Spleen (tissue), 11 donors: ENCODE results near the gene VPS50. TPM values are rescaled to one million over a fixed set of nuclear protein-coding genes. Genes with fewer than 3 reads are reported as not detected.
"Not testable (repeated sequence)": the region's sequence is repeated elsewhere in the genome, so short reads cannot be mapped to it uniquely, and the experiment has no call there.

Experiments used
- DNase-seq: peaks from one replicate; pipeline ENCODE4 v3.0.0-alpha.2; 2020
- H3K27ac ChIP-seq, 8 donors: fragments of 200-600 bp; sonication (generic) in 7 of 8; 1 replicate in 4 of 8; 2 replicates in 4 of 8; pipeline versions ENCODE4 v1.5.0 to v1.8.0; 2016 to 2021; ENCODE audit warnings: inconsistent platforms in 4 of 8, mild to moderate bottlenecking in 4 of 8, moderate library complexity in 1 of 8
- H3K27me3 ChIP-seq, 7 donors: fragments of 200-600 bp; sonication (generic) in 6 of 7; replicated peaks in 1 of 7; 1 replicate in 4 of 7; 2 replicates in 3 of 7; pipeline versions ENCODE4 v1.5.0 to v1.8.0; 2016 to 2021; ENCODE audit warnings: inconsistent platforms in 3 of 7, mild to moderate bottlenecking in 1 of 7
- H3K36me3 ChIP-seq, 6 donors: fragments of 200-600 bp; sonication (generic) in 5 of 6; 1 replicate in 4 of 6; 2 replicates in 2 of 6; pipeline versions ENCODE4 v1.5.0 to v1.8.0; 2016 to 2021; ENCODE audit warnings: inconsistent platforms in 2 of 6
- H3K4me1 ChIP-seq, 6 donors: fragments of 200-600 bp; sonication (generic) in 5 of 6; 1 replicate in 3 of 6; 2 replicates in 3 of 6; pipeline versions ENCODE4 v1.5.0 to v1.8.0; 2016 to 2021; ENCODE audit warnings: inconsistent platforms in 3 of 6
- H3K4me3 ChIP-seq, 8 donors: fragments of 200-600 bp; sonication (generic) in 7 of 8; 1 replicate in 4 of 8; 2 replicates in 4 of 8; pipeline versions ENCODE4 v1.5.0 to v1.8.0; 2016 to 2021; ENCODE audit warnings: inconsistent platforms in 4 of 8, mild to moderate bottlenecking in 4 of 8, moderate library complexity in 2 of 8
- H3K9me3 ChIP-seq, 8 donors: fragments of 200-600 bp; sonication (generic) in 7 of 8; 1 replicate in 4 of 8; 2 replicates in 4 of 8; pipeline versions ENCODE4 v1.5.0 to v1.8.0; 2016 to 2021; ENCODE audit warnings: inconsistent platforms in 4 of 8
- CTCF ChIP-seq, 11 experiments: fragments of 200-600 bp in 7 of 11; fragments of 450-650 bp in 4 of 11; sonication (generic) in 4 of 11; IDR thresholded peaks in 8 of 11; conservative IDR thresholded peaks in 3 of 11; 1 replicate in 7 of 11; 2 replicates in 4 of 11; pipeline versions ENCODE4 v1.4.0 to v1.8.0; 2016 to 2021; ENCODE audit warnings: antibody characterized with exemption in 11 of 11, inconsistent platforms in 4 of 11, mild to moderate bottlenecking in 1 of 11
- POLR2A ChIP-seq, 3 donors: fragments of 450-650 bp; IDR thresholded peaks; one replicate each; pipeline ENCODE4 v1.5.1; 2017; ENCODE audit warnings: antibody characterized with exemption in 3 of 3, mild to moderate bottlenecking in 1 of 3
- POLR2AphosphoS5 ChIP-seq, 3 donors: sonication (generic); formaldehyde crosslinking; IDR thresholded peaks; one replicate each; pipeline ENCODE4 v1.5.1; 2017; ENCODE audit warnings: antibody characterized with exemption in 3 of 3
- WGBS, 5 donors: extraction: QIAGEN DNeasy Blood & Tissue Kit in 3 of 5; methylation state at CpG; one replicate each; pipeline versions ENCODE4 v1.1.5 to v1.1.7; 2013 to 2018; 5-methylcytosine and 5-hydroxymethylcytosine counted together
- intact Hi-C: fragments of 100-400 bp; cut with DNase I; formaldehyde crosslinking; loops from one replicate; pipeline ENCODE4 v1.15.0; 2023; ENCODE audit warnings: low total_unique reads
- polyA plus RNA-seq, 3 donors: library from polyadenylated mRNA; stranded (reverse); fragments of 200-250 nt; gene quantifications; one replicate each; pipeline ENCODE4 v1.2.1, GENCODE V29; 2013
- total RNA-seq, 7 donors: library from RNA; depleted of rRNA in 3 of 7; stranded (reverse); fragments of >200 nt in 3 of 7; fragmentation: NEBNext Ultra II Directional in 4 of 7; extraction: Animal tissue kit (Norgen Biotek cat#: 25700) in 4 of 7; gene quantifications; one replicate each; pipeline versions ENCODE4 v1.1.0 to v1.2.1, GENCODE V29; 2016 to 2021
- donor health status: healthy with polysubstance abuse.
- donor health status: DM: no; HTN: no; CAD: no; lungs with moderate emphysema.
- donor health status: DM: no; HTN: no; CAD: no.
- donor health status: Bipolar disorder and iron deficiency.
- donor health status: healthy.
- donor health status: DM: no; HTN: no; CAD: no.
- donor health status: DM: yes; HTN: yes; CAD: no.

VPS50 gene
- total and polyA plus RNA-seq, 10 donors, result 8.1 to 62.6 (median 34.2) TPM

- no peaks in the 10 kb centered on the region for H3K27me3 ChIP-seq
- TF ChIP-seq CTCF (IDR thresholded peaks at IDR 0.05 in 8 of 11, conservative IDR thresholded peaks at IDR 0.05 in 3 of 11) (no peak), POLR2AphosphoS5 (IDR thresholded peaks at IDR 0.05) (no peak), POLR2A (IDR thresholded peaks at IDR 0.05) (no peak)
- no peak overlapping the region for H3K4me3 ChIP-seq
- DNase-seq, result no peak
- no peak overlapping the region for H3K27ac ChIP-seq
- H3K4me1 ChIP-seq, result no peaks in the 10 kb centered on the region
- H3K36me3 ChIP-seq, result peaks cover 0 to 28% (median 5%) of the 10 kb centered on the region in 6 donors
- 85 to 94% (median 89%) methylated on average over 2 of the region's 2 CpGs for WGBS, 5 donors
- no peaks in the 10 kb centered on the region for H3K9me3 ChIP-seq
- intact Hi-C loops, result no loop called here
Measured at GRCh38 chr7:93332172-93332571, 100.0 kb downstream of the VPS50 start.

- H3K36me3 ChIP-seq, result peaks cover 0 to 76% (median 25%) of the 10 kb centered on the region in 6 donors
- no peak overlapping the region for H3K4me3 ChIP-seq
- no peaks in the 10 kb centered on the region for H3K4me1 ChIP-seq
- H3K9me3 ChIP-seq, result no peaks in the 10 kb centered on the region
- TF ChIP-seq POLR2A (IDR thresholded peaks at IDR 0.05), result no peak
- no peak for TF ChIP-seq POLR2AphosphoS5 (IDR thresholded peaks at IDR 0.05)
- TF ChIP-seq CTCF (IDR thresholded peaks at IDR 0.05 in 8 of 11, conservative IDR thresholded peaks at IDR 0.05 in 3 of 11), result no peak
- no peak for DNase-seq
- 92 to 99% (median 95%) methylated on average over 2 of the region's 2 CpGs for WGBS, 5 donors
- no peak overlapping the region for H3K27ac ChIP-seq
- intact Hi-C loops, result no loop called here
- no peaks in the 10 kb centered on the region for H3K27me3 ChIP-seq
Measured at GRCh38 chr7:93337052-93337451, 104.9 kb downstream of the VPS50 start.

GRCh38 chr7:93342178-93342577 lies 110.0 kb downstream of the VPS50 start:
- intact Hi-C loops, H3K9me3 ChIP-seq, H3K4me1 ChIP-seq, H3K4me3 ChIP-seq, DNase-seq, H3K27me3 ChIP-seq, H3K27ac ChIP-seq: not testable (repeated sequence)
- WGBS, 5 donors, result 95 to 98% (median 97%) methylated on average over 9 to 13 of the region's 13 CpGs
- peaks cover 0 to 55% (median 26%) of the 10 kb centered on the region in 6 donors for H3K36me3 ChIP-seq

- Histone ChIP-seq H3K36me3 (peaks cover 0 to 62% (median 4%) of the 10 kb centered on the region in 6 donors), H3K4me1 (no peaks in the 10 kb centered on the region), H3K9me3 (no peaks in the 10 kb centered on the region), H3K27me3 (no peaks in the 10 kb centered on the region), H3K27ac (no peak overlapping the region), H3K4me3 (no peak overlapping the region)
- no peak for TF ChIP-seq POLR2AphosphoS5 (IDR thresholded peaks at IDR 0.05)
- no peak for TF ChIP-seq POLR2A (IDR thresholded peaks at IDR 0.05)
- TF ChIP-seq CTCF (IDR thresholded peaks at IDR 0.05 in 8 of 11, conservative IDR thresholded peaks at IDR 0.05 in 3 of 11), result no peak
- WGBS, 5 donors, result 76 to 83% (median 77%) methylated on average over 2 of the region's 2 CpGs
- no peak for DNase-seq
- intact Hi-C loops, result no loop called here
Measured at GRCh38 chr7:93350338-93350737, 118.2 kb downstream of the VPS50 start.

- Histone ChIP-seq H3K27ac (no peak overlapping the region), H3K4me3 (no peak overlapping the region), H3K9me3 (no peaks in the 10 kb centered on the region), H3K4me1 (no peaks in the 10 kb centered on the region), H3K36me3 (peaks cover 0 to 87% (median 12%) of the 10 kb centered on the region in 6 donors), H3K27me3 (no peaks in the 10 kb centered on the region)
- no peak for TF ChIP-seq POLR2A (IDR thresholded peaks at IDR 0.05)
- no peak for TF ChIP-seq CTCF (IDR thresholded peaks at IDR 0.05 in 8 of 11, conservative IDR thresholded peaks at IDR 0.05 in 3 of 11)
- TF ChIP-seq POLR2AphosphoS5 (IDR thresholded peaks at IDR 0.05), result no peak
- WGBS, 5 donors, result 93 to 98% (median 95%) methylated on average over 2 of the region's 2 CpGs
- intact Hi-C loops, result no loop called here
- DNase-seq, result no peak
Measured at GRCh38 chr7:93352881-93353280, 120.7 kb downstream of the VPS50 start.
